Measurements from ENCODE around the gene CDC42EP5. TPM values are rescaled to one million over a fixed set of nuclear protein-coding genes. Genes with fewer than 3 reads are reported as not detected.

The CDC42EP5 gene
- total and polyA plus RNA-seq, 10 of the 15 experiments (the other 5 are each of a cell fraction or from before 2014, with no cell fraction given), result 0.42 to 1.8 (median 1.4) TPM; not detected in 6

DNA sequence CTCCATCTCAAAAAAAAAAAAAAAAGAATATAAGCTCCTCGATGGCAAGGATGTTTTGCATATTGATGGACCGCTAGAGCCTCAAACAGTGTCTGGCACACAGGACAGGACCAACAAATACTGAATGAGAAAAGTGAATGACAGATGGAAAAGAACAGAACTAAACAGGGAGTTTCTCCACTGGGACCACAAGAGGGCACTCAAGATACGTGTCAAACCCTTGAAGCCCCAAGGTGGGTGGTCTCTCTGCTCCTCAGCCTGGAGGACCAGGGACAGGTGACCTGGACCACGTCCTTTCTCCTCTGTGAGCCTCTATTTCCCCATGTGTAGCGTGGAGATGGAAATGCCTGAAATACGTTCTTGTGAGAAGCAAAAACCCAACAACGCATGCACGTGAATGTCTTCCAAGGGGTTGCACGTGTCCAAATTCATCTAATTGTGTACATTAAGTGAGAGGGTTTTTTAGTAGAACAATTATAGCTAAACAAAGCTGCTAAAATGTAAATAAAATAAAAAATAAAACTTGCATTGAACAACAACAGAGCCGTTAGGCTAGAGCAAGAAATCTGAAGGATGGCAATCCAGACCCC is 5.7 kb upstream of the CDC42EP5 start (continued):
- TF ChIP-seq, protein P1, sequence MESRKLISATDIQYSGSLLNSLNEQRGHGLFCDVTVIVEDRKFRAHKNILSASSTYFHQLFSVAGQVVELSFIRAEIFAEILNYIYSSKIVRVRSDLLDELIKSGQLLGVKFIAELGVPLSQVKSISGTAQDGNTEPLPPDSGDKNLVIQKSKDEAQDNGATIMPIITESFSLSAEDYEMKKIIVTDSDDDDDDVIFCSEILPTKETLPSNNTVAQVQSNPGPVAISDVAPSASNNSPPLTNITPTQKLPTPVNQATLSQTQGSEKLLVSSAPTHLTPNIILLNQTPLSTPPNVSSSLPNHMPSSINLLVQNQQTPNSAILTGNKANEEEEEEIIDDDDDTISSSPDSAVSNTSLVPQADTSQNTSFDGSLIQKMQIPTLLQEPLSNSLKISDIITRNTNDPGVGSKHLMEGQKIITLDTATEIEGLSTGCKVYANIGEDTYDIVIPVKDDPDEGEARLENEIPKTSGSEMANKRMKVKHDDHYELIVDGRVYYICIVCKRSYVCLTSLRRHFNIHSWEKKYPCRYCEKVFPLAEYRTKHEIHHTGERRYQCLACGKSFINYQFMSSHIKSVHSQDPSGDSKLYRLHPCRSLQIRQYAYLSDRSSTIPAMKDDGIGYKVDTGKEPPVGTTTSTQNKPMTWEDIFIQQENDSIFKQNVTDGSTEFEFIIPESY (IDR thresholded peaks at IDR 0.05), result no peak
- no peak for TF ChIP-seq TCF12 (IDR thresholded peaks at IDR 0.05; ENCODE audit: low read depth, low read length)
- TF ChIP-seq, protein P2, sequence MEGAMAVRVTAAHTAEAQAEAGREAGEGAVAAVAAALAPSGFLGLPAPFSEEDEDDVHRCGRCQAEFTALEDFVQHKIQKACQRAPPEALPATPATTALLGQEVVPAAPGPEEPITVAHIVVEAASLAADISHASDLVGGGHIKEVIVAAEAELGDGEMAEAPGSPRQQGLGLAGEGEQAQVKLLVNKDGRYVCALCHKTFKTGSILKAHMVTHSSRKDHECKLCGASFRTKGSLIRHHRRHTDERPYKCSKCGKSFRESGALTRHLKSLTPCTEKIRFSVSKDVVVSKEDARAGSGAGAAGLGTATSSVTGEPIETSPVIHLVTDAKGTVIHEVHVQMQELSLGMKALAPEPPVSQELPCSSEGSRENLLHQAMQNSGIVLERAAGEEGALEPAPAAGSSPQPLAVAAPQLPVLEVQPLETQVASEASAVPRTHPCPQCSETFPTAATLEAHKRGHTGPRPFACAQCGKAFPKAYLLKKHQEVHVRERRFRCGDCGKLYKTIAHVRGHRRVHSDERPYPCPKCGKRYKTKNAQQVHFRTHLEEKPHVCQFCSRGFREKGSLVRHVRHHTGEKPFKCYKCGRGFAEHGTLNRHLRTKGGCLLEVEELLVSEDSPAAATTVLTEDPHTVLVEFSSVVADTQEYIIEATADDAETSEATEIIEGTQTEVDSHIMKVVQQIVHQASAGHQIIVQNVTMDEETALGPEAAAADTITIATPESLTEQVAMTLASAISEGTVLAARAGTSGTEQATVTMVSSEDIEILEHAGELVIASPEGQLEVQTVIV (IDR thresholded peaks at IDR 0.05; ENCODE audit: borderline replicate concordance, partially characterized antibody), result no peak
- TF ChIP-seq, protein P3, sequence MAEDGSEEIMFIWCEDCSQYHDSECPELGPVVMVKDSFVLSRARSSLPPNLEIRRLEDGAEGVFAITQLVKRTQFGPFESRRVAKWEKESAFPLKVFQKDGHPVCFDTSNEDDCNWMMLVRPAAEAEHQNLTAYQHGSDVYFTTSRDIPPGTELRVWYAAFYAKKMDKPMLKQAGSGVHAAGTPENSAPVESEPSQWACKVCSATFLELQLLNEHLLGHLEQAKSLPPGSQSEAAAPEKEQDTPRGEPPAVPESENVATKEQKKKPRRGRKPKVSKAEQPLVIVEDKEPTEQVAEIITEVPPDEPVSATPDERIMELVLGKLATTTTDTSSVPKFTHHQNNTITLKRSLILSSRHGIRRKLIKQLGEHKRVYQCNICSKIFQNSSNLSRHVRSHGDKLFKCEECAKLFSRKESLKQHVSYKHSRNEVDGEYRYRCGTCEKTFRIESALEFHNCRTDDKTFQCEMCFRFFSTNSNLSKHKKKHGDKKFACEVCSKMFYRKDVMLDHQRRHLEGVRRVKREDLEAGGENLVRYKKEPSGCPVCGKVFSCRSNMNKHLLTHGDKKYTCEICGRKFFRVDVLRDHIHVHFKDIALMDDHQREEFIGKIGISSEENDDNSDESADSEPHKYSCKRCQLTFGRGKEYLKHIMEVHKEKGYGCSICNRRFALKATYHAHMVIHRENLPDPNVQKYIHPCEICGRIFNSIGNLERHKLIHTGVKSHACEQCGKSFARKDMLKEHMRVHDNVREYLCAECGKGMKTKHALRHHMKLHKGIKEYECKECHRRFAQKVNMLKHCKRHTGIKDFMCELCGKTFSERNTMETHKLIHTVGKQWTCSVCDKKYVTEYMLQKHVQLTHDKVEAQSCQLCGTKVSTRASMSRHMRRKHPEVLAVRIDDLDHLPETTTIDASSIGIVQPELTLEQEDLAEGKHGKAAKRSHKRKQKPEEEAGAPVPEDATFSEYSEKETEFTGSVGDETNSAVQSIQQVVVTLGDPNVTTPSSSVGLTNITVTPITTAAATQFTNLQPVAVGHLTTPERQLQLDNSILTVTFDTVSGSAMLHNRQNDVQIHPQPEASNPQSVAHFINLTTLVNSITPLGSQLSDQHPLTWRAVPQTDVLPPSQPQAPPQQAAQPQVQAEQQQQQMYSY (CRISPR knock-in tag; IDR thresholded peaks at IDR 0.05), result no peak
- no peak for TF ChIP-seq CREM (IDR thresholded peaks at IDR 0.05; ENCODE audit: low read depth)
- no peak for TF ChIP-seq KDM1A (IDR thresholded peaks at IDR 0.05; ENCODE audit: borderline replicate concordance)
- TF ChIP-seq, protein P4, sequence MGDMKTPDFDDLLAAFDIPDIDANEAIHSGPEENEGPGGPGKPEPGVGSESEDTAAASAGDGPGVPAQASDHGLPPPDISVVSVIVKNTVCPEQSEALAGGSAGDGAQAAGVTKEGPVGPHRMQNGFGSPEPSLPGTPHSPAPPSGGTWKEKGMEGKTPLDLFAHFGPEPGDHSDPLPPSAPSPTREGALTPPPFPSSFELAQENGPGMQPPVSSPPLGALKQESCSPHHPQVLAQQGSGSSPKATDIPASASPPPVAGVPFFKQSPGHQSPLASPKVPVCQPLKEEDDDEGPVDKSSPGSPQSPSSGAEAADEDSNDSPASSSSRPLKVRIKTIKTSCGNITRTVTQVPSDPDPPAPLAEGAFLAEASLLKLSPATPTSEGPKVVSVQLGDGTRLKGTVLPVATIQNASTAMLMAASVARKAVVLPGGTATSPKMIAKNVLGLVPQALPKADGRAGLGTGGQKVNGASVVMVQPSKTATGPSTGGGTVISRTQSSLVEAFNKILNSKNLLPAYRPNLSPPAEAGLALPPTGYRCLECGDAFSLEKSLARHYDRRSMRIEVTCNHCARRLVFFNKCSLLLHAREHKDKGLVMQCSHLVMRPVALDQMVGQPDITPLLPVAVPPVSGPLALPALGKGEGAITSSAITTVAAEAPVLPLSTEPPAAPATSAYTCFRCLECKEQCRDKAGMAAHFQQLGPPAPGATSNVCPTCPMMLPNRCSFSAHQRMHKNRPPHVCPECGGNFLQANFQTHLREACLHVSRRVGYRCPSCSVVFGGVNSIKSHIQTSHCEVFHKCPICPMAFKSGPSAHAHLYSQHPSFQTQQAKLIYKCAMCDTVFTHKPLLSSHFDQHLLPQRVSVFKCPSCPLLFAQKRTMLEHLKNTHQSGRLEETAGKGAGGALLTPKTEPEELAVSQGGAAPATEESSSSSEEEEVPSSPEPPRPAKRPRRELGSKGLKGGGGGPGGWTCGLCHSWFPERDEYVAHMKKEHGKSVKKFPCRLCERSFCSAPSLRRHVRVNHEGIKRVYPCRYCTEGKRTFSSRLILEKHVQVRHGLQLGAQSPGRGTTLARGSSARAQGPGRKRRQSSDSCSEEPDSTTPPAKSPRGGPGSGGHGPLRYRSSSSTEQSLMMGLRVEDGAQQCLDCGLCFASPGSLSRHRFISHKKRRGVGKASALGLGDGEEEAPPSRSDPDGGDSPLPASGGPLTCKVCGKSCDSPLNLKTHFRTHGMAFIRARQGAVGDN (IDR thresholded peaks at IDR 0.05), result no peak
- TF ChIP-seq, protein P5, sequence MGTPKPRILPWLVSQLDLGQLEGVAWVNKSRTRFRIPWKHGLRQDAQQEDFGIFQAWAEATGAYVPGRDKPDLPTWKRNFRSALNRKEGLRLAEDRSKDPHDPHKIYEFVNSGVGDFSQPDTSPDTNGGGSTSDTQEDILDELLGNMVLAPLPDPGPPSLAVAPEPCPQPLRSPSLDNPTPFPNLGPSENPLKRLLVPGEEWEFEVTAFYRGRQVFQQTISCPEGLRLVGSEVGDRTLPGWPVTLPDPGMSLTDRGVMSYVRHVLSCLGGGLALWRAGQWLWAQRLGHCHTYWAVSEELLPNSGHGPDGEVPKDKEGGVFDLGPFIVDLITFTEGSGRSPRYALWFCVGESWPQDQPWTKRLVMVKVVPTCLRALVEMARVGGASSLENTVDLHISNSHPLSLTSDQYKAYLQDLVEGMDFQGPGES (IDR thresholded peaks at IDR 0.05), result no peak
- no peak for TF ChIP-seq NR2F1 (conservative IDR thresholded peaks at IDR 0.05)
- no peak for TF ChIP-seq PML (IDR thresholded peaks at IDR 0.05; ENCODE audit: low read length)
- no peak for TF ChIP-seq ZNF274 (IDR thresholded peaks at IDR 0.05; ENCODE audit: insufficient read depth, insufficient read length)
- TF ChIP-seq YY1 (IDR thresholded peaks at IDR 0.05; ENCODE audit: low read depth, low read length), result 0 out of 2 replicates have a peak, but pooled peaks have one; percentile 37
- TF ChIP-seq SMARCA5 (IDR thresholded peaks at IDR 0.05), result 0 out of 2 replicates have a peak, but pooled peaks have one; percentile 28
- TF ChIP-seq SUPT20H (IDR thresholded peaks at IDR 0.05; ENCODE audit: borderline replicate concordance, control insufficient read depth, low read depth, low read length), result no peak
- TF ChIP-seq PAX5 (IDR thresholded peaks at IDR 0.05; ENCODE audit: borderline replicate concordance, low read depth, low read length), result no peak
- no peak for TF ChIP-seq GATAD2B (conservative IDR thresholded peaks at IDR 0.05; ENCODE audit: low read depth)
- TF ChIP-seq RFX5 (IDR thresholded peaks at IDR 0.05; ENCODE audit: low read depth, low read length), result no peak
- no peak for TF ChIP-seq RAD51 (IDR thresholded peaks at IDR 0.05)

Data from GM12878 (cell line).